ENCODE results near the gene SYT9.

- TF ChIP-seq CTCF (IDR thresholded peaks at IDR 0.05) (no peak), POLR2A (IDR thresholded peaks at IDR 0.05) (no peak)
Measured at GRCh38 chr11:7436657-7437056, 185.0 kb downstream of the SYT9 start.
